GM12892 (cell line): Measurements from ENCODE around the gene CCDC127.

Experiments used
- POLR2A ChIP-seq: IDR thresholded peaks from 2 replicates; pipeline ENCODE4 v1.6.1; 2011; ENCODE audit warnings: low read depth, low read length, control low read depth
- POLR2AphosphoS5 ChIP-seq: IDR thresholded peaks from 2 replicates; pipeline ENCODE4 v1.6.1; 2011; ENCODE audit warnings: low read depth, low read length, control low read depth
- TAF1 ChIP-seq: IDR thresholded peaks from 2 replicates; pipeline ENCODE4 v1.6.1; 2011; ENCODE audit warnings: low read depth, mild to moderate bottlenecking, control low read depth, low read length, borderline replicate concordance

GRCh38 chr5:203246-203930 lies 14.6 kb downstream of the CCDC127 start:
- TF ChIP-seq POLR2A (no peak), POLR2AphosphoS5 (no peak), TAF1 (no peak)
